Measurements from ENCODE around the gene SCAP.

DNA sequence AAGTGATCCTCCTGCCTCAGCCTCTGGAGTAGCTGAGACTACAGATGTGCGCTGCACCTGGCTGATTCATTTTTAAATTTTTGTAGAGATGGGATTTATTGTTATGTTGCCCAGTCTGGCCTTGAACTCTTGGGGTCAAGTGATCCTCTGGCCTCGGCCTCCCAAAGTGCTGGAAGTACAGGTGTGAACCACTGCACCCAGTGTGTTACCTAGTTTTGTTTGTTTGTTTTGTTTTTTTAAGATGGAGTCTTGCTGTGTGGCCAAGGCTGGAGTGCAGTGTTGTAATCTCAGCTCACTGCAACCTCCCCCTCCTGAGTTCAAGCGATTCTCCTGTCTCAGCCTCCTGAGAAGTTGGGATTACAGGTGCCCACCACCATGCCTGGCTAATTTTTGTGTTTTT is 82.8 kb downstream of the SCAP start:
- TF ChIP-seq ATF3 (CRISPR knock-in tag; conservative IDR thresholded peaks at IDR 0.05): no peak
- TF ChIP-seq CTCF (IDR thresholded peaks at IDR 0.05): no peak
- no peak for TF ChIP-seq NFYB (CRISPR knock-in tag; conservative IDR thresholded peaks at IDR 0.05; ENCODE audit: low read depth)
- TF ChIP-seq JUN (CRISPR knock-in tag; IDR thresholded peaks at IDR 0.05): no peak
- no peak for TF ChIP-seq CBFB (CRISPR knock-in tag; IDR thresholded peaks at IDR 0.05; ENCODE audit: low read depth)
